Neural cell (in vitro differentiated cells): ENCODE data around the gene N4BP2. TPM values are rescaled to one million over a fixed set of nuclear protein-coding genes. Genes with fewer than 3 reads are reported as not detected.

Experiments used
- H2AFZ ChIP-seq: fragments of 200-600, 300-800 bp; sonication (generic), shearing (Covaris generic); 2 replicates; pipeline ENCODE4 v1.6.0; 2014; ENCODE audit warnings: low read depth, mild to moderate bottlenecking, antibody characterized with exemption, low read length, moderate library complexity
- H3F3A ChIP-seq: fragments of 200-600 bp; shearing (Covaris generic); 2 replicates; pipeline ENCODE4 v1.6.1; 2016; ENCODE audit warnings: mild to moderate bottlenecking, moderate library complexity, mixed read lengths, antibody characterized with exemption, low read length; ENCODE audit not compliant: insufficient read depth, poor library complexity, severe bottlenecking
- H3K27ac ChIP-seq: fragments of 200-600, 300-800 bp; sonication (generic), shearing (Covaris generic); 2 replicates; pipeline ENCODE4 v1.5.1; 2014; ENCODE audit warnings: mild to moderate bottlenecking, low read length, moderate library complexity
- H3K27me3 ChIP-seq: fragments of 300-800, 200-600 bp; sonication (generic), shearing (Covaris generic); 2 replicates; pipeline ENCODE4 v1.6.0; 2014; ENCODE audit warnings: mild to moderate bottlenecking, low read depth, low read length, moderate library complexity; ENCODE audit not compliant: insufficient read depth
- H3K36me3 ChIP-seq: fragments of 300-800, 200-600 bp; sonication (generic), shearing (Covaris generic); 2 replicates; pipeline ENCODE4 v1.5.1; 2014; ENCODE audit warnings: mild to moderate bottlenecking, antibody characterized with exemption, low read length, moderate library complexity; ENCODE audit not compliant: insufficient read depth
- H3K4me2 ChIP-seq: fragments of 300-800, 200-600 bp; sonication (generic), shearing (Covaris generic); 2 replicates; pipeline ENCODE4 v1.6.0; 2014; ENCODE audit warnings: mild to moderate bottlenecking, low read length
- H3K4me3 ChIP-seq: fragments of 300-800, 200-600 bp; sonication (generic), shearing (Covaris generic); 2 replicates; pipeline ENCODE4 v1.5.1; 2014; ENCODE audit warnings: mild to moderate bottlenecking, low read length, moderate library complexity
- H3K79me2 ChIP-seq: fragments of 200-600 bp; shearing (Covaris generic); replicated peaks from 2 replicates; pipeline ENCODE4 v1.6.0; 2014; ENCODE audit warnings: mild to moderate bottlenecking, low read length, moderate library complexity; ENCODE audit not compliant: insufficient read depth
- H3K9ac ChIP-seq: fragments of 300-800, 200-600 bp; sonication (generic), shearing (Covaris generic); 2 replicates; pipeline ENCODE4 v1.6.1; 2016; ENCODE audit warnings: mild to moderate bottlenecking, low read length, mixed read lengths
- H3K9me2 ChIP-seq: fragments of 200-600 bp; shearing (Covaris generic); 2 replicates; pipeline ENCODE4 v1.6.1; 2016; ENCODE audit warnings: mild to moderate bottlenecking, low read length, mixed read lengths; ENCODE audit not compliant: insufficient read depth
- H3K9me3 ChIP-seq: fragments of 200-600, 300-800 bp; sonication (generic), shearing (Covaris generic); 2 replicates; pipeline ENCODE4 v1.6.1; 2016; ENCODE audit warnings: mild to moderate bottlenecking, mixed run types, low read length, moderate library complexity, mixed read lengths
- H4K20me1 ChIP-seq: fragments of 200-600 bp; shearing (Covaris generic); 2 replicates; pipeline ENCODE4 v1.6.1; 2016; ENCODE audit warnings: mild to moderate bottlenecking, mixed run types; ENCODE audit not compliant: insufficient read depth
- EP300 ChIP-seq: fragments of 450-650 bp; conservative IDR thresholded peaks from 2 replicates; pipeline ENCODE4 v1.6.1; 2014; ENCODE audit warnings: antibody characterized with exemption, mild to moderate bottlenecking, moderate library complexity; ENCODE audit not compliant: poor library complexity, severe bottlenecking
- EZH2 ChIP-seq: fragments of 200-600, 300-800 bp; shearing (Covaris generic), sonication (generic); IDR thresholded peaks from 2 replicates; pipeline ENCODE4 v1.6.1; 2014; ENCODE audit warnings: antibody characterized with exemption, low read length, borderline replicate concordance, mild to moderate bottlenecking; ENCODE audit not compliant: insufficient read depth, poor library complexity, severe bottlenecking
- MXI1 ChIP-seq: fragments of 450-650 bp; conservative IDR thresholded peaks from 2 replicates; pipeline ENCODE4 v1.6.1; 2014; ENCODE audit warnings: antibody characterized with exemption, mild to moderate bottlenecking; ENCODE audit not compliant: poor library complexity, severe bottlenecking
- POLR2AphosphoS5 ChIP-seq: IDR thresholded peaks from 2 replicates; pipeline ENCODE4 v1.6.1; 2012
- RAD21 ChIP-seq: fragments of 450-650 bp; conservative IDR thresholded peaks from 2 replicates; pipeline ENCODE4 v1.6.1; 2014; ENCODE audit warnings: antibody characterized with exemption, mild to moderate bottlenecking, moderate library complexity
- SMC3 ChIP-seq: fragments of 450-650 bp; conservative IDR thresholded peaks from 2 replicates; pipeline ENCODE4 v1.6.1; 2014; ENCODE audit warnings: antibody characterized with exemption, mild to moderate bottlenecking, moderate library complexity; ENCODE audit not compliant: poor library complexity
- TAF1 ChIP-seq: IDR thresholded peaks from 2 replicates; pipeline ENCODE4 v1.6.1; 2012; ENCODE audit warnings: low read depth
- polyA plus RNA-seq: library from polyadenylated mRNA; depleted of rRNA; stranded (reverse); fragments of >200 nt; gene quantifications from 2 replicates; pipeline ENCODE4 v1.2.3, GENCODE V29; 2014
- TF ChIP-seq, protein P1 (sequence below): IDR thresholded peaks from 2 replicates; pipeline ENCODE4 v1.6.1; 2012; ENCODE audit warnings: borderline replicate concordance
- TF ChIP-seq, protein P2 (sequence below): fragments of 450-650 bp; IDR thresholded peaks from 2 replicates; pipeline ENCODE4 v1.5.1; 2014; ENCODE audit warnings: antibody characterized with exemption, mild to moderate bottlenecking, moderate library complexity; ENCODE audit not compliant: poor library complexity, severe bottlenecking

Gene N4BP2
- polyA plus RNA-seq, 1 donor from 2014 or later, result 28.1 TPM

DNA sequence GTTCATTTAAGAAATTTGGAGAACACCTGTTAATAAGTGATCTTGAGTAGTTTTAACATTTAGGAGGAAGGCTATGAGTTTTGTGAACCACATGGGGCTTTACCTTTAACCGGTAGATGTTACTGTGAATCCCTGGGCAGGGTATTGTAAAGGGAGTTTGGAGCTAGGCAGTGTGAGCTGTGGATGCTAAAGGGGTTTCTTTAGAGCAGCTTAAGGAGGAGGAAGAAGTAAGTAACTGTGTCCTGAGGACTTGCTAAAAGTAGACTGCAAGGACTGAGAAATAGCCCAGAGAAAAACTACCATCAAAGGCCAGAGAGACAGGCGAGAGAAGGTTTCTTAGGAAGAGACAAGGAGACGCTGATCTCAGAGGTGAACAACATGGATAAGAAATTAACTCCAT, 145.8 kb downstream of the N4BP2 start:
- H3K79me2 ChIP-seq, result no peaks in the 10 kb centered on the region
- no peaks in the 10 kb centered on the region for H3F3A ChIP-seq
- no peaks in the 10 kb centered on the region for H3K9me3 ChIP-seq
- H3K9me2 ChIP-seq, result no peaks in the 10 kb centered on the region
- H3K27me3 ChIP-seq, result no peaks in the 10 kb centered on the region
- H3K9ac ChIP-seq, result no peak overlapping the region
- H3K4me2 ChIP-seq, result no peak overlapping the region
- no peak overlapping the region for H3K27ac ChIP-seq
- no peaks in the 10 kb centered on the region for H3K36me3 ChIP-seq
- TF ChIP-seq EZH2 (no peak), POLR2AphosphoS5 (no peak), RAD21 (no peak), MXI1 (no peak), SMC3 (no peak), TAF1 (no peak), EP300 (no peak)
- TF ChIP-seq, protein P1, sequence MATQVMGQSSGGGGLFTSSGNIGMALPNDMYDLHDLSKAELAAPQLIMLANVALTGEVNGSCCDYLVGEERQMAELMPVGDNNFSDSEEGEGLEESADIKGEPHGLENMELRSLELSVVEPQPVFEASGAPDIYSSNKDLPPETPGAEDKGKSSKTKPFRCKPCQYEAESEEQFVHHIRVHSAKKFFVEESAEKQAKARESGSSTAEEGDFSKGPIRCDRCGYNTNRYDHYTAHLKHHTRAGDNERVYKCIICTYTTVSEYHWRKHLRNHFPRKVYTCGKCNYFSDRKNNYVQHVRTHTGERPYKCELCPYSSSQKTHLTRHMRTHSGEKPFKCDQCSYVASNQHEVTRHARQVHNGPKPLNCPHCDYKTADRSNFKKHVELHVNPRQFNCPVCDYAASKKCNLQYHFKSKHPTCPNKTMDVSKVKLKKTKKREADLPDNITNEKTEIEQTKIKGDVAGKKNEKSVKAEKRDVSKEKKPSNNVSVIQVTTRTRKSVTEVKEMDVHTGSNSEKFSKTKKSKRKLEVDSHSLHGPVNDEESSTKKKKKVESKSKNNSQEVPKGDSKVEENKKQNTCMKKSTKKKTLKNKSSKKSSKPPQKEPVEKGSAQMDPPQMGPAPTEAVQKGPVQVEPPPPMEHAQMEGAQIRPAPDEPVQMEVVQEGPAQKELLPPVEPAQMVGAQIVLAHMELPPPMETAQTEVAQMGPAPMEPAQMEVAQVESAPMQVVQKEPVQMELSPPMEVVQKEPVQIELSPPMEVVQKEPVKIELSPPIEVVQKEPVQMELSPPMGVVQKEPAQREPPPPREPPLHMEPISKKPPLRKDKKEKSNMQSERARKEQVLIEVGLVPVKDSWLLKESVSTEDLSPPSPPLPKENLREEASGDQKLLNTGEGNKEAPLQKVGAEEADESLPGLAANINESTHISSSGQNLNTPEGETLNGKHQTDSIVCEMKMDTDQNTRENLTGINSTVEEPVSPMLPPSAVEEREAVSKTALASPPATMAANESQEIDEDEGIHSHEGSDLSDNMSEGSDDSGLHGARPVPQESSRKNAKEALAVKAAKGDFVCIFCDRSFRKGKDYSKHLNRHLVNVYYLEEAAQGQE, result no peak
- TF ChIP-seq, protein P2, sequence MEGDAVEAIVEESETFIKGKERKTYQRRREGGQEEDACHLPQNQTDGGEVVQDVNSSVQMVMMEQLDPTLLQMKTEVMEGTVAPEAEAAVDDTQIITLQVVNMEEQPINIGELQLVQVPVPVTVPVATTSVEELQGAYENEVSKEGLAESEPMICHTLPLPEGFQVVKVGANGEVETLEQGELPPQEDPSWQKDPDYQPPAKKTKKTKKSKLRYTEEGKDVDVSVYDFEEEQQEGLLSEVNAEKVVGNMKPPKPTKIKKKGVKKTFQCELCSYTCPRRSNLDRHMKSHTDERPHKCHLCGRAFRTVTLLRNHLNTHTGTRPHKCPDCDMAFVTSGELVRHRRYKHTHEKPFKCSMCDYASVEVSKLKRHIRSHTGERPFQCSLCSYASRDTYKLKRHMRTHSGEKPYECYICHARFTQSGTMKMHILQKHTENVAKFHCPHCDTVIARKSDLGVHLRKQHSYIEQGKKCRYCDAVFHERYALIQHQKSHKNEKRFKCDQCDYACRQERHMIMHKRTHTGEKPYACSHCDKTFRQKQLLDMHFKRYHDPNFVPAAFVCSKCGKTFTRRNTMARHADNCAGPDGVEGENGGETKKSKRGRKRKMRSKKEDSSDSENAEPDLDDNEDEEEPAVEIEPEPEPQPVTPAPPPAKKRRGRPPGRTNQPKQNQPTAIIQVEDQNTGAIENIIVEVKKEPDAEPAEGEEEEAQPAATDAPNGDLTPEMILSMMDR, result no peak
- H2AFZ ChIP-seq, result no peak overlapping the region
- no peak overlapping the region for H3K4me3 ChIP-seq
- H4K20me1 ChIP-seq, result no peaks in the 10 kb centered on the region

DNA sequence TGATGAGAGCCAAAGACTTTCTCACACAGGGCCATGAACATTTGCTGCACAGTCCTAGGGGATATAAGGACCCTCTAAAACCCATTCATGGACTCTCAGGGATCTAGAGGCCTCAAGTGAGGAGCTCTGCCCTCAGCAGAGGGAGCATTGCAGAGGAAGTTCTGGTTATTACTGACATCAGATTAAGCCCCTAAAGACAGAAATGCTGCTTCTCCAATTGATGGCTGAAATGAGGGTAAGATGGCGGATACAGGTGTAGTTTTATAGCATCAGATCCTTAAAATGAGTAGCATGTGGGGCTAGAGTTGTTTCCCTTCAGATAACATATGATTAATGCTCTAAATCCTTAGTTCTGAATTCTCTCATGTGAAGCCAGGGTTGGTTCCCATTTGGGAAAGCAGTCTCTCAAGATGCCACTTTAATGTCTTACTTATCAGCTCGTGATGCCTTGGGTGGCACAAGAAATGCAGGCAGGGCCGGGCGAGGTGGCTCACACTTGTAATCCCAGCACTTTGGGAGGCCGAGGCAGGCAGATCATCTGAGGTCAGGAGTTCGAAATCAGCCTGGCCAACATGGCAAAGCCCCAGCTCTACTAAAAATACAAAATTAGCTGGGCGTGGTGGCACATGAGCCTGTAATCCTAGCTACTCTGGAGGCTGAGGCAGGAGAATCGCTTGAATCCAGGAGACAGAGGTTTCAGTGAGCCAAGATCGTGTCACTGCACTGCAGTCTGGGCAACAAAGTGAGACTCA, 148.0 kb downstream of the N4BP2 start:
- TF ChIP-seq TAF1 (no peak), EP300 (no peak), EZH2 (no peak)
- no peaks in the 10 kb centered on the region for H3K27me3 ChIP-seq
- H3K4me3 ChIP-seq, result no peak overlapping the region
- no peaks in the 10 kb centered on the region for H3K9me3 ChIP-seq
- H2AFZ ChIP-seq, result no peak overlapping the region
- no peaks in the 10 kb centered on the region for H3K9me2 ChIP-seq
- no peaks in the 10 kb centered on the region for H4K20me1 ChIP-seq
- H3F3A ChIP-seq, result no peaks in the 10 kb centered on the region
- H3K36me3 ChIP-seq, result no peaks in the 10 kb centered on the region
- H3K27ac ChIP-seq, result no peak overlapping the region
- no peak overlapping the region for H3K4me2 ChIP-seq
- H3K9ac ChIP-seq, result no peak overlapping the region
- H3K79me2 ChIP-seq, result no peaks in the 10 kb centered on the region
